Kidney epithelial cell (primary cell): ENCODE data around the gene GRIK1. TPM values are rescaled to one million over a fixed set of nuclear protein-coding genes. Genes with fewer than 3 reads are reported as not detected.

Source experiments
- DNase-seq: peaks from one replicate; pipeline ENCODE4 v3.0.0-alpha.2; 2010; ENCODE audit warnings: low read depth
- H3K27me3 ChIP-seq: 2 replicates; pipeline ENCODE4 v1.6.0; 2011; ENCODE audit warnings: low read length; ENCODE audit not compliant: control insufficient read depth, insufficient read depth
- H3K36me3 ChIP-seq: 2 replicates; pipeline ENCODE4 v1.5.1; 2011; ENCODE audit warnings: low read length; ENCODE audit not compliant: control insufficient read depth, insufficient read depth
- H3K4me3 ChIP-seq: 2 replicates; pipeline ENCODE4 v1.5.1; 2011; ENCODE audit warnings: low read depth, mild to moderate bottlenecking, control low read depth, low read length
- CTCF ChIP-seq: IDR thresholded peaks from 2 replicates; pipeline ENCODE4 v1.5.1; 2011; ENCODE audit warnings: mild to moderate bottlenecking, moderate library complexity, low read length, control low read depth, inconsistent platforms; ENCODE audit not compliant: insufficient read depth, poor library complexity, severe bottlenecking
- total RNA-seq: library from RNA; depleted of rRNA; stranded (reverse); fragments of >200 nt; gene quantifications from 2 replicates; pipeline ENCODE4 v1.2.3, GENCODE V29; 2015

GRIK1 gene
- total RNA-seq, result not detected in 2 replicates

- no peaks in the 10 kb centered on the region for H3K36me3 ChIP-seq
- no peak for DNase-seq
- TF ChIP-seq CTCF, result no peak
- H3K27me3 ChIP-seq, result peaks cover 26% of the 10 kb centered on the region
- peak within 1 kb of the TSS; percentile 29 for H3K4me3 ChIP-seq
Measured at GRCh38 chr21:29939924-29940275, at the start of gene GRIK1. Gene GRIK1, minus strand, starts transcription at chr21:29939996.

GRCh38 chr21:29987762-29988161, 48.0 kb upstream of the GRIK1 start:
- no peak for TF ChIP-seq CTCF

GRCh38 chr21:29985866-29986265, 46.1 kb upstream of the GRIK1 start:
- H3K4me3 ChIP-seq, result no peak overlapping the region
- no peaks in the 10 kb centered on the region for H3K27me3 ChIP-seq
- no peaks in the 10 kb centered on the region for H3K36me3 ChIP-seq
- no peak for DNase-seq
- TF ChIP-seq CTCF, result no peak

More at GRCh38 chr21:29987762-29988161, 48.0 kb upstream of the GRIK1 start:
- Histone ChIP-seq H3K27me3 (no peaks in the 10 kb centered on the region), H3K36me3 (no peaks in the 10 kb centered on the region), H3K4me3 (no peak overlapping the region)
- no peak for DNase-seq

GRCh38 chr21:29979043-29979442, 39.2 kb upstream of the GRIK1 start:
- no peaks in the 10 kb centered on the region for H3K36me3 ChIP-seq
- no peak for DNase-seq
- no peak for TF ChIP-seq CTCF
- no peaks in the 10 kb centered on the region for H3K27me3 ChIP-seq
- no peak overlapping the region for H3K4me3 ChIP-seq

- no peak overlapping the region for H3K4me3 ChIP-seq
Measured at GRCh38 chr21:29975776-29976175, 36.0 kb upstream of the GRIK1 start.

More at GRCh38 chr21:29975776-29976175, 36.0 kb upstream of the GRIK1 start:
- no peak for TF ChIP-seq CTCF
- DNase-seq, result no peak
- Histone ChIP-seq H3K27me3 (no peaks in the 10 kb centered on the region), H3K36me3 (no peaks in the 10 kb centered on the region)
